Upper lobe of left lung (tissue), 4 donors: ENCODE results near the gene OLR1.

Experiments
- CTCF ChIP-seq, 6 experiments: fragments of 450-650 bp in 4 of 6; fragments of 200-600 bp in 2 of 6; sonication (generic) in 2 of 6; IDR thresholded peaks; one replicate each; pipeline ENCODE4 v1.5.1; 2016 to 2019; ENCODE audit warnings: antibody characterized with exemption in 6 of 6
- POLR2AphosphoS5 ChIP-seq, 2 donors: sonication (generic); formaldehyde crosslinking; IDR thresholded peaks; one replicate each; pipeline ENCODE4 v1.5.1; 2017; ENCODE audit warnings: antibody characterized with exemption in 2 of 2

DNA sequence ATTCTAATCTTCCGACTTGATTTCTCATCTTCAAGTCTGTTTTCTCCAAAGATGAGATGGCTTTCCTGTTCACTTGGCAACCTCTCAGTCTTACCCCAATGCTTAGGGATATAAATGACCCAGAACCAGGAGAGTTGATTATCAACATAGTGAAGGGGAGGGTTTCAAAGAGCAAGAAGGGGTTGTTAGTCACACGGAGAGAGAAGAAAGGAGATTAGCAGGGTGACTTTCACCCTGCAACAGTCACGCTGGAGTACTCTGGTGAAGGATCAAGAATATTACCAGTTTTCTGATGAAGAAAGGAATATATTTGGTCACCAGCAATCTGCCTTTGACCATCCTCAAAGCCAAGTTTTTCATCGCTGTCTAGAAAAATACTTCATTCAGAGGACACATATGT lies 6.9 kb upstream of the OLR1 start, which contains the start of gene TMEM52B:
- TF ChIP-seq CTCF (IDR thresholded peaks at IDR 0.05) = no peak
- TF ChIP-seq POLR2AphosphoS5 (IDR thresholded peaks at IDR 0.05) = no peak
